K562 (cell line): ENCODE results near the gene CMSS1. TPM values are rescaled to one million over a fixed set of nuclear protein-coding genes. Genes with fewer than 3 reads are reported as not detected.

Source experiments
- ATAC-seq: fragments of 200-7000 bp; cut with Tn5 transposase; 3 replicates; pipeline ENCODE4 v1.9.1; 2020; ENCODE audit warnings: moderate library complexity
- BruUV-seq: library from RNA; stranded (reverse); fragments of 400-500 nt; replicated peaks from 2 replicates; lab custom pipeline; 2021; lab: Mats Ljungman, UMichigan
- CTCF ChIA-PET: fragments of 300-600 bp; formaldehyde crosslinking; extraction: SDS; loops from one replicate; lab custom pipeline; 2021; ENCODE audit warnings: low intra/inter-chr PET ratio; lab: Yijun Ruan, JAX
- POLR2A ChIA-PET: fragments of 300-600, 350-650 bp; sonication (Branson Sonifier 250); formaldehyde crosslinking; extraction: SDS; loops from one replicate; lab custom pipeline; 2021; ENCODE audit warnings: antibody characterized with exemption, inconsistent platforms; lab: Yijun Ruan, JAX
- DNase-seq, 4 experiments: peaks; one replicate each; pipeline versions ENCODE4 v3.0.0 to v3.0.0-alpha.2; 2011 to 2018; ENCODE audit warnings: low spot score in 3 of 4, mixed read lengths in 3 of 4; ENCODE audit errors: extremely low read depth in 1 of 4
- FAIRE-seq: peaks from 2 replicates; lab custom pipeline; 2011; peaks lifted over from hg19 to GRCh38; lab: Jason Lieb, UNC
- H2AFZ ChIP-seq: 2 replicates; pipeline ENCODE4 v1.6.0; 2011; ENCODE audit warnings: low read depth, low read length, control low read depth, inconsistent platforms
- H3K27ac ChIP-seq: fragments of 200-600 bp; 3 replicates; pipeline ENCODE4 v1.8.0; 2011; ENCODE audit warnings: low read depth, mild to moderate bottlenecking, control low read depth, inconsistent platforms, low read length, moderate library complexity, mixed read lengths; ENCODE audit errors: extremely low read depth
- H3K27me3 ChIP-seq, 2 experiments: fragments of 300-600 bp in 1 of 2; 2 replicates in 1 of 2; 3 replicates in 1 of 2; pipeline versions ENCODE4 v1.6.0 to v1.8.0; 2011; ENCODE audit warnings: inconsistent platforms in 2 of 2, low read length in 2 of 2, mild to moderate bottlenecking in 1 of 2, mixed read lengths in 1 of 2, moderate library complexity in 1 of 2; ENCODE audit not compliant: control insufficient read depth in 2 of 2, insufficient read depth in 2 of 2
- H3K36me3 ChIP-seq: fragments of 300-600 bp; 3 replicates; pipeline ENCODE4 v1.8.0; 2011; ENCODE audit warnings: mild to moderate bottlenecking, low read length, inconsistent platforms; ENCODE audit not compliant: control insufficient read depth, insufficient read depth
- H3K4me1 ChIP-seq, 2 experiments: fragments of 200-600 bp in 1 of 2; replicated peaks in 1 of 2; 2 replicates in 1 of 2; 3 replicates in 1 of 2; pipeline versions ENCODE4 v1.5.1 to v1.8.0; 2011; ENCODE audit warnings: inconsistent platforms in 2 of 2, low read length in 2 of 2, mild to moderate bottlenecking in 1 of 2, mixed read lengths in 1 of 2, moderate library complexity in 1 of 2; ENCODE audit not compliant: control insufficient read depth in 2 of 2, insufficient read depth in 2 of 2
- H3K4me2 ChIP-seq: 2 replicates; pipeline ENCODE4 v1.6.1; 2011; ENCODE audit warnings: low read length, control low read depth, inconsistent platforms, mixed read lengths; ENCODE audit not compliant: insufficient read depth
- H3K4me3 ChIP-seq: fragments of 200-600 bp; sonication (generic), shearing (Covaris generic); 2 replicates; pipeline ENCODE4 v1.5.1; 2016; ENCODE audit warnings: control low read depth, inconsistent platforms
- H3K79me2 ChIP-seq: fragments of 200-600 bp; 3 replicates; pipeline ENCODE4 v1.8.0; 2011; ENCODE audit warnings: low read length, inconsistent platforms; ENCODE audit not compliant: control insufficient read depth, insufficient read depth
- H3K9ac ChIP-seq, 2 experiments: 2 replicates each; pipeline versions ENCODE4 v1.6.0 to v1.6.1; 2011; ENCODE audit warnings: low read depth in 2 of 2, low read length in 2 of 2, control low read depth in 1 of 2, inconsistent platforms in 1 of 2, mild to moderate bottlenecking in 1 of 2, mixed read lengths in 1 of 2; ENCODE audit not compliant: insufficient read depth in 1 of 2
- H3K9me1 ChIP-seq: one replicate; pipeline ENCODE4 v1.6.0; 2011; ENCODE audit warnings: inconsistent platforms, mild to moderate bottlenecking, low read length, moderate library complexity; ENCODE audit not compliant: control insufficient read depth, insufficient read depth
- H3K9me3 ChIP-seq: replicated peaks from 2 replicates; pipeline ENCODE4 v1.5.1; 2011; ENCODE audit warnings: low read depth, low read length, inconsistent platforms; ENCODE audit not compliant: control insufficient read depth, insufficient read depth
- H4K20me1 ChIP-seq: replicated peaks from 2 replicates; pipeline ENCODE4 v1.6.1; 2011; ENCODE audit warnings: low read length, inconsistent platforms, mixed read lengths; ENCODE audit not compliant: control insufficient read depth, insufficient read depth
- ARHGAP35 ChIP-seq: fragments of 450-650 bp; IDR thresholded peaks from 2 replicates; pipeline ENCODE4 v1.6.1; 2018; ENCODE audit not compliant: partially characterized antibody
- MCM3 ChIP-seq: fragments of 450-650 bp; IDR thresholded peaks from 2 replicates; pipeline ENCODE4 v1.6.1; 2016
- SNRNP70 ChIP-seq: fragments of 200-400 bp; formaldehyde crosslinking; optimal IDR thresholded peaks from 2 replicates; pipeline ENCODE3; 2017; ENCODE audit warnings: low read depth, low read length
- SOX6 ChIP-seq: fragments of 450-650 bp; IDR thresholded peaks from 2 replicates; pipeline ENCODE4 v1.6.1; 2014; ENCODE audit warnings: mild to moderate bottlenecking
- ZNF347 ChIP-seq: fragments of 450-650 bp; formaldehyde crosslinking; IDR thresholded peaks from 2 replicates; pipeline ENCODE4 v1.4.0; 2020; ENCODE audit warnings: low read depth, mild to moderate bottlenecking, moderate library complexity
- WGBS: fragments of 100-300 bp; shearing (Covaris generic); methylation state at CpG from one replicate; pipeline ENCODE4 v1.1.6; 2016; ENCODE audit warnings: low coverage, mixed read lengths; ENCODE audit not compliant: insufficient coverage; ENCODE audit errors: missing lambda C conversion rate; 5-methylcytosine and 5-hydroxymethylcytosine counted together
- in situ Hi-C: fragments of 300-500 bp; cut with MboI; formaldehyde crosslinking; loops from 4 replicates; pipeline ENCODE4 v1.15.0; 2018; ENCODE audit warnings: inconsistent platforms, mixed read lengths
- intact Hi-C: fragments of 100-400 bp; cut with micrococcal nuclease; formaldehyde crosslinking; loops from 2 replicates; pipeline ENCODE4 v1.14.2; 2022
- polyA plus RNA-seq, 8 experiments: library from polyadenylated mRNA; depleted of rRNA in 4 of 8; stranded (reverse) in 5 of 8; unstranded in 3 of 8; fragments of >200 nt; fragmentation: Nextera tagmentation in 2 of 8; fragmentation: Illumina TruSeq in 1 of 8; extraction: Ambion mirVana in 2 of 8; extraction: Trizol in 1 of 8; gene quantifications; 2 replicates each; pipeline versions ENCODE4 v1.2.1 to v1.2.3, GENCODE V29; 2011 to 2014; ENCODE audit warnings: inconsistent platforms in 1 of 8, missing spikeins in 1 of 8
- total RNA-seq, 7 experiments: library from RNA; depleted of rRNA in 6 of 7; stranded (reverse); fragments of >200 nt in 6 of 7; fragmentation: Illumina TruSeq in 2 of 7; extraction: Trizol in 2 of 7; gene quantifications; 2 replicates each; pipeline versions ENCODE4 v1.2.1 to v1.2.3, GENCODE V29; 2011 to 2021; ENCODE audit warnings: low replicate concordance in 1 of 7
- TF ChIP-seq, protein P1 (sequence below): fragments of 200-800 bp; sonication (Bioruptor generic); IDR thresholded peaks from 2 replicates; pipeline ENCODE4 v1.6.1; 2017; ENCODE audit warnings: missing genetic modification characterization, missing compliant biosample characterization
- TF ChIP-seq, protein P2 (sequence below): sonication (generic); formaldehyde crosslinking; IDR thresholded peaks from 2 replicates; pipeline ENCODE4 v1.8.1; 2023; ENCODE audit warnings: missing genetic modification reagents, mild to moderate bottlenecking, borderline replicate concordance

The CMSS1 gene
- total and polyA plus RNA-seq, 9 of the 15 experiments (the other 6 are each of a cell fraction or from before 2014, with no cell fraction given), result 46.9 to 109 (median 72.3) TPM

GRCh38 chr3:100107221-100107814 lies 289.7 kb downstream of the CMSS1 start:
- H3K79me2 ChIP-seq, result no peaks in the 10 kb centered on the region
- H3K27ac ChIP-seq, result no peak overlapping the region
- no peaks in the 10 kb centered on the region for H3K9me1 ChIP-seq
- no peaks in the 10 kb centered on the region for H4K20me1 ChIP-seq
- H3K4me1 ChIP-seq, result peaks cover 0 to 12% of the 10 kb centered on the region in 2 experiments; a peak in 3 of 5 replicates
- BruUV-seq, result no TSS peak
- WGBS, result 64% methylated on average over 4 of the region's 4 CpGs
- ChIA-PET POLR2A (no interaction called here), CTCF (no interaction called here)
- no peaks in the 10 kb centered on the region; the same call in 1 of the 2 replicates for H3K9me3 ChIP-seq
- ATAC-seq, result no peak
- in situ Hi-C loops, result no loop called here
- FAIRE-seq, result no peak
- no peak for DNase-seq
- H3K4me3 ChIP-seq, result no peak overlapping the region
- no peak overlapping the region for H3K9ac ChIP-seq
- no peak overlapping the region for H3K4me2 ChIP-seq
- H3K36me3 ChIP-seq, result no peaks in the 10 kb centered on the region; the same call in 2 of the 3 replicates
- TF ChIP-seq SOX6 (no peak), ZNF347 (CRISPR knock-in tag) (no peak), MCM3 (no peak), ARHGAP35 (no peak), SNRNP70 (no peak)
- TF ChIP-seq, protein P1, sequence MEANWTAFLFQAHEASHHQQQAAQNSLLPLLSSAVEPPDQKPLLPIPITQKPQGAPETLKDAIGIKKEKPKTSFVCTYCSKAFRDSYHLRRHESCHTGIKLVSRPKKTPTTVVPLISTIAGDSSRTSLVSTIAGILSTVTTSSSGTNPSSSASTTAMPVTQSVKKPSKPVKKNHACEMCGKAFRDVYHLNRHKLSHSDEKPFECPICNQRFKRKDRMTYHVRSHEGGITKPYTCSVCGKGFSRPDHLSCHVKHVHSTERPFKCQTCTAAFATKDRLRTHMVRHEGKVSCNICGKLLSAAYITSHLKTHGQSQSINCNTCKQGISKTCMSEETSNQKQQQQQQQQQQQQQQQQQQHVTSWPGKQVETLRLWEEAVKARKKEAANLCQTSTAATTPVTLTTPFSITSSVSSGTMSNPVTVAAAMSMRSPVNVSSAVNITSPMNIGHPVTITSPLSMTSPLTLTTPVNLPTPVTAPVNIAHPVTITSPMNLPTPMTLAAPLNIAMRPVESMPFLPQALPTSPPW (CRISPR knock-in tag), result no peak
- TF ChIP-seq, protein P2, sequence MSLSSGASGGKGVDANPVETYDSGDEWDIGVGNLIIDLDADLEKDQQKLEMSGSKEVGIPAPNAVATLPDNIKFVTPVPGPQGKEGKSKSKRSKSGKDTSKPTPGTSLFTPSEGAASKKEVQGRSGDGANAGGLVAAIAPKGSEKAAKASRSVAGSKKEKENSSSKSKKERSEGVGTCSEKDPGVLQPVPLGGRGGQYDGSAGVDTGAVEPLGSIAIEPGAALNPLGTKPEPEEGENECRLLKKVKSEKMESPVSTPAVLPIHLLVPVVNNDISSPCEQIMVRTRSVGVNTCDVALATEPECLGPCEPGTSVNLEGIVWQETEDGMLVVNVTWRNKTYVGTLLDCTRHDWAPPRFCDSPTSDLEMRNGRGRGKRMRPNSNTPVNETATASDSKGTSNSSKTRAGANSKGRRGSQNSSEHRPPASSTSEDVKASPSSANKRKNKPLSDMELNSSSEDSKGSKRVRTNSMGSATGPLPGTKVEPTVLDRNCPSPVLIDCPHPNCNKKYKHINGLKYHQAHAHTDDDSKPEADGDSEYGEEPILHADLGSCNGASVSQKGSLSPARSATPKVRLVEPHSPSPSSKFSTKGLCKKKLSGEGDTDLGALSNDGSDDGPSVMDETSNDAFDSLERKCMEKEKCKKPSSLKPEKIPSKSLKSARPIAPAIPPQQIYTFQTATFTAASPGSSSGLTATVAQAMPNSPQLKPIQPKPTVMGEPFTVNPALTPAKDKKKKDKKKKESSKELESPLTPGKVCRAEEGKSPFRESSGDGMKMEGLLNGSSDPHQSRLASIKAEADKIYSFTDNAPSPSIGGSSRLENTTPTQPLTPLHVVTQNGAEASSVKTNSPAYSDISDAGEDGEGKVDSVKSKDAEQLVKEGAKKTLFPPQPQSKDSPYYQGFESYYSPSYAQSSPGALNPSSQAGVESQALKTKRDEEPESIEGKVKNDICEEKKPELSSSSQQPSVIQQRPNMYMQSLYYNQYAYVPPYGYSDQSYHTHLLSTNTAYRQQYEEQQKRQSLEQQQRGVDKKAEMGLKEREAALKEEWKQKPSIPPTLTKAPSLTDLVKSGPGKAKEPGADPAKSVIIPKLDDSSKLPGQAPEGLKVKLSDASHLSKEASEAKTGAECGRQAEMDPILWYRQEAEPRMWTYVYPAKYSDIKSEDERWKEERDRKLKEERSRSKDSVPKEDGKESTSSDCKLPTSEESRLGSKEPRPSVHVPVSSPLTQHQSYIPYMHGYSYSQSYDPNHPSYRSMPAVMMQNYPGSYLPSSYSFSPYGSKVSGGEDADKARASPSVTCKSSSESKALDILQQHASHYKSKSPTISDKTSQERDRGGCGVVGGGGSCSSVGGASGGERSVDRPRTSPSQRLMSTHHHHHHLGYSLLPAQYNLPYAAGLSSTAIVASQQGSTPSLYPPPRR (CRISPR knock-in tag), result no peak
- TF ChIP-seq, all 486 proteins: peak for 0
- H2AFZ ChIP-seq, result no peak overlapping the region
- H3K27me3 ChIP-seq, result no peaks in the 10 kb centered on the region
- intact Hi-C loops, result no loop called here
